ENCODE results near the gene TEX51. TPM values are rescaled to one million over a fixed set of nuclear protein-coding genes. Genes with fewer than 3 reads are reported as not detected.

Gene TEX51
- total RNA-seq, 1 donor from 2014 or later: not detected

DNA sequence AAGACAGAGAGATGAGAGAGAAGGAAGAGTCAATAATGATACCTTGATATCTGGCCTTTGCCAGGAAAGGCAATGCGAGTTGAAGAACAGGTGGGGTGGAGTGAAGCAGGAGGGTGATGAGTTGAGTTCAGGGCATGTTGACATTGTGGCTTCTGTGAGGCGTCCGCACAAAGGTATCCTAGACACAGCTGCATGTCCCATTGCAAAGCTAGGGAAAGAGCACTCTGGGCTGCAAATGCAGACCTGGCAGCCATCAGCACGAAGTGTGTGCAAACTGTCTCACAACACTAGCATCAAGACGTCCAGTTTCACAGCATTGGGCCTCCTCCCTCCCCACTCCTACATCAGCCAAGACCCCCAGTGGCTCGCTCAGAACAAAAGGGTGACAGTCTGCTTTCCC lies 36.1 kb downstream of the TEX51 start:
- Mint-ChIP-seq H3K36me3 (ENCODE audit: low read depth, unreplicated experiment) (no peaks in the 10 kb centered on the region), H3K4me3 (ENCODE audit: unreplicated experiment) (no peak overlapping the region), H3K27ac (ENCODE audit: unreplicated experiment) (no peak overlapping the region), H3K4me1 (ENCODE audit: unreplicated experiment) (no peaks in the 10 kb centered on the region), H3K9me3 (ENCODE audit: unreplicated experiment) (no peaks in the 10 kb centered on the region), H3K27me3 (ENCODE audit: unreplicated experiment) (peaks cover 6% of the 10 kb centered on the region)
- TF ChIP-seq, protein P1, sequence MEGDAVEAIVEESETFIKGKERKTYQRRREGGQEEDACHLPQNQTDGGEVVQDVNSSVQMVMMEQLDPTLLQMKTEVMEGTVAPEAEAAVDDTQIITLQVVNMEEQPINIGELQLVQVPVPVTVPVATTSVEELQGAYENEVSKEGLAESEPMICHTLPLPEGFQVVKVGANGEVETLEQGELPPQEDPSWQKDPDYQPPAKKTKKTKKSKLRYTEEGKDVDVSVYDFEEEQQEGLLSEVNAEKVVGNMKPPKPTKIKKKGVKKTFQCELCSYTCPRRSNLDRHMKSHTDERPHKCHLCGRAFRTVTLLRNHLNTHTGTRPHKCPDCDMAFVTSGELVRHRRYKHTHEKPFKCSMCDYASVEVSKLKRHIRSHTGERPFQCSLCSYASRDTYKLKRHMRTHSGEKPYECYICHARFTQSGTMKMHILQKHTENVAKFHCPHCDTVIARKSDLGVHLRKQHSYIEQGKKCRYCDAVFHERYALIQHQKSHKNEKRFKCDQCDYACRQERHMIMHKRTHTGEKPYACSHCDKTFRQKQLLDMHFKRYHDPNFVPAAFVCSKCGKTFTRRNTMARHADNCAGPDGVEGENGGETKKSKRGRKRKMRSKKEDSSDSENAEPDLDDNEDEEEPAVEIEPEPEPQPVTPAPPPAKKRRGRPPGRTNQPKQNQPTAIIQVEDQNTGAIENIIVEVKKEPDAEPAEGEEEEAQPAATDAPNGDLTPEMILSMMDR (IDR thresholded peaks at IDR 0.05; ENCODE audit: unreplicated experiment): no peak
- DNase-seq (ENCODE audit: low spot score): no peak

DNA sequence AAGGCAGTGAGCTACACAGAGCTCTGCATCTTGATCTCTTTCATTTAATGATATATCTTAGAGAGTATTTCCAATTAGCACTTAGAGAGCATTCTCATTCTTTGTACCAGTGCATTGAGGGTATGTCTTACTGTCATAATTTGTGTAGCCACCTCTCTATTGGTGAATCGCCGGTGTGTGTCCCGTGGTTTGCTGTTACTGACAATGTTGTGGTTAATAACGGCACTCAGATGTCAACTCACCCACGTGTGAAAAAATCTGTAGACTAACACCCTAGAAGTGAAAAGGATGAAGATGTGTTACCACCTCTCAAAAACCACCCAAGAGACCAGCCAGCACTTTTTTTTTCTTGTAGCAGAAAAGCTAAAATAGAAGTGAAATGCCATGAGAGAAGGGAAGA lies 37.1 kb downstream of the TEX51 start:
- H3K4me1 Mint-ChIP-seq (ENCODE audit: unreplicated experiment): no peaks in the 10 kb centered on the region
- no peaks in the 10 kb centered on the region for H3K36me3 Mint-ChIP-seq (ENCODE audit: low read depth, unreplicated experiment)
- H3K9me3 Mint-ChIP-seq (ENCODE audit: unreplicated experiment): no peaks in the 10 kb centered on the region
- DNase-seq (ENCODE audit: low spot score): no peak
- TF ChIP-seq, protein P1 (IDR thresholded peaks at IDR 0.05; ENCODE audit: unreplicated experiment): no peak
- no peak overlapping the region for H3K27ac Mint-ChIP-seq (ENCODE audit: unreplicated experiment)
- H3K4me3 Mint-ChIP-seq (ENCODE audit: unreplicated experiment): no peak overlapping the region
- peaks cover 4% of the 10 kb centered on the region for H3K27me3 Mint-ChIP-seq (ENCODE audit: unreplicated experiment)

DNA sequence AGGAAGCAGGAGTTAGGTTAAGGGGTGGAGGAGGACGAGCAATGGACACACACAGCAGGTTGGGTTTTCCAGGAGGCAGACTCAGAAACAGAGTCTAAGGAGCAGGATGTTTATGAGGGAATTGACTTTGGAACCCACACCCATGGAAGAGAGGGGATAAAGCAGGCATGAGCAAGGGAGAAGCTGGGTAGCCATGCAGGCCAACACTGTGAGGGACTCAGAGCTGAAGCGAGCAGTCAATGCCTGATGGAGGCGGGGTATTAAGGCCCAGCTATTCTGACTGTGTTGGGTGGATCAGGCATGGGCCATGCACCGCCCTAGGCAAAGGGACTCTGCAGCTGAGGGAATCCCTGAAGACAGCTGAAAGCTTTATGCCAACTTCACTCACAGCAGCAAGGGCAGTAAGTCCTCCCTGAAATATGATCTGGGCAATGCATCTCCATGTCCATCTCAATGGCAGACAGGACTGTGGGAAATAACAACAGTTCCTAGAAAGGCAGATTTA lies 37.6 kb downstream of the TEX51 start:
- Mint-ChIP-seq H3K4me3 (ENCODE audit: unreplicated experiment) (no peak overlapping the region), H3K4me1 (ENCODE audit: unreplicated experiment) (no peaks in the 10 kb centered on the region), H3K27ac (ENCODE audit: unreplicated experiment) (no peak overlapping the region), H3K27me3 (ENCODE audit: unreplicated experiment) (peaks cover 4% of the 10 kb centered on the region), H3K36me3 (ENCODE audit: low read depth, unreplicated experiment) (no peaks in the 10 kb centered on the region), H3K9me3 (ENCODE audit: unreplicated experiment) (no peaks in the 10 kb centered on the region)
- no peak for DNase-seq (ENCODE audit: low spot score)
- TF ChIP-seq, protein P1 (IDR thresholded peaks at IDR 0.05; ENCODE audit: unreplicated experiment): no peak

DNA sequence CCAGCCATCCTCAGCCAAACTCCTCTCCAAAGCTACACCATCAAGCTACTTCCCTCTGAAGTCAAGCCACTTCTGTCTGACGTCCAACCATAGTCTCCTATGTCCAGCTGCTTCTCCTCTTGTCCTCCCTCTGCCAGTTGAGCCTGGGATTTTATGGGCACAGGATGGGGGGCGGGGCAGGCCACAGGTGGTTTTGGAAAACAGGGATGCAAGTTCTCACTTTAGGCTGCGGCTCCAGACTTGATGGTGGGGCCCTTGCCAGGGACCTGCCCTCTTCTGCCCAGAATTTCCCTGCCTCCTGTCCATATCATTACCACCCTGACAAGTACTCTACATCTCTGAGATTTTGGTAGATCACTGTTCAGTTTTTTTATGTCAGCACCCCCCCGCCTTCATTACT lies 41.6 kb downstream of the TEX51 start:
- Mint-ChIP-seq H3K27ac (ENCODE audit: unreplicated experiment) (no peak overlapping the region), H3K27me3 (ENCODE audit: unreplicated experiment) (peaks cover 4% of the 10 kb centered on the region), H3K4me3 (ENCODE audit: unreplicated experiment) (no peak overlapping the region), H3K36me3 (ENCODE audit: low read depth, unreplicated experiment) (peaks cover 12% of the 10 kb centered on the region), H3K4me1 (ENCODE audit: unreplicated experiment) (no peaks in the 10 kb centered on the region), H3K9me3 (ENCODE audit: unreplicated experiment) (peaks cover 16% of the 10 kb centered on the region)
- TF ChIP-seq, protein P1 (IDR thresholded peaks at IDR 0.05; ENCODE audit: unreplicated experiment): no peak
- DNase-seq (ENCODE audit: low spot score): no peak

DNA sequence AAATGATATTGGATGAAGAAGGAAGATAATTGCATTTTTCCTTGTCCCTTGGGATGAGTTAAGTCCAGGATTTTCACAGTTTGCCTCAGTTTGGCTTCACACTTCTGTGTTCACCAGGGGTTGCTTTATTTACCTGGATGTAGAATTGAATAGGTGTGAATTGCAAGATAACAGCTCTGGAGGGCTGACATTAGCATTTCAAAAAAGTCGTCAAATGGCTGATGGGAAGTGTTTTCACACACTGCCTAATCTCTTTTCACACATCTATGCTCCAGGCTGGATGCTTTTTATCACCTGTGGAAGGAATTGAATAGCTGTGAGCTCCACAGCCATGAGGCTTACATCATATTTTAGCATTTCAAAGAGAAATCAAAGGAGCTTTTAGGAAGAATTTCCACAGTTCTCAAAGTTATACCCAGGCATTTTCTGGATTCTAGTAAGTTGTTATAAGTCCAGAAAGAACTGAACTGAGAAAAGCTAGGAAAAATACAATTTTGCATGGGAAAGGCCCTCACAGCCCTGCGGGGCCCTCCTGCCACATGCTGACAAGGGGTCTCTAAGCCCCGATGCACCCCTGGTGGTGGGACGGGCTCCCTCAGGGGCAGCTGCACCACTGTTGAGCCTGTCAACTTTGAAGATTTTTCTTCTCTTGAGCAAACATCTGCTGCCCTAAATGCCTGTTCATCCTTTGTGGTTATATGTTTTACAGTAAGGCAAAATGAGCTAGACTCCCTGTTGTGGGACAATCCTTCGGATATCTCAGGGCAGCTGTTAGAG lies 43.9 kb downstream of the TEX51 start:
- Mint-ChIP-seq H3K9me3 (ENCODE audit: unreplicated experiment) (peaks cover 16% of the 10 kb centered on the region), H3K4me3 (ENCODE audit: unreplicated experiment) (no peak overlapping the region), H3K27ac (ENCODE audit: unreplicated experiment) (no peak overlapping the region), H3K36me3 (ENCODE audit: low read depth, unreplicated experiment) (peaks cover 12% of the 10 kb centered on the region), H3K27me3 (ENCODE audit: unreplicated experiment) (peaks cover 3% of the 10 kb centered on the region), H3K4me1 (ENCODE audit: unreplicated experiment) (no peaks in the 10 kb centered on the region)
- DNase-seq (ENCODE audit: low spot score): no peak
- TF ChIP-seq, protein P1 (IDR thresholded peaks at IDR 0.05; ENCODE audit: unreplicated experiment): no peak

Measured in endothelial cell (in vitro differentiated cells).